ENCODE data around the gene KLC3.

Gene KLC3

DNA sequence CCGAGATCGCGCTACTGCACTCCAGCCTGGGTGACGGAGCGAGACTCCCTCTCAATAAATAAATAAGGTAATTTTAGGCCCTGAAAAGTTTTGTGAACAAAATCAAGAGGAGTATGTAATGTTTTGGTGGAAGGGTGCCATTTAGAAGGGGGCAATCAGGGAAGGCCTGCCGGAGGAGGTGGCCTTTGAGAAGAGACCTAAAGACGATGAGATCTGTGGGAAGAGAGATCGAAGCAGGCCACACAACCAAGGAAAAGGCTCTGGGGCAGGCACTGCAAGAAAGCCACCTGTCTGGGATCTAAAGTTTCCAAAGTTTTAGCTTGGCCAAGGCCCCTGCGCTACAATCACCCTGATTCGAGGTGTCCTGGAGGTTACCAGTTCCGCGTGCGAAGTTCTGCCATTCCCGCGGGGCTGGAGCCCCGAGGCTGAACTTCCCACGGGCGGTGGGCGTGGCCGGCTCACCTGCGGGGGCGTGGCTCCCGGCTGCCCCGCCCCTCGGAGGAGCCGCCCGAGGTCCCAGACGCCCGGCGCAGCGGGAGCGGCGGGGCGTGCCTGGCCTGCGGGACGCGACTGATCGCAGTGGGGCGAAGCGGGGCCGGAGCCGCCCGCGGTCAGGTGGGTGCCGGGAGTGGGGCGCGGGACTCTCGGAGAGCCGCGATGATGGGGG is at the start of gene KLC3:
Gene KLC3, plus strand, starts transcription at position 519 of the 667 bp plus-strand sequence. CDS start 4,792 bp downstream, outside the sequence.
- no peak within 1 kb of the TSS for H3K9ac ChIP-seq (ENCODE audit: low read length)
- no peak within 1 kb of the TSS for H3K4me2 ChIP-seq (ENCODE audit: low read depth, low read length, poor library complexity, severe bottlenecking)
- no peak within 1 kb of the TSS for H3K4me3 ChIP-seq (ENCODE audit: insufficient read depth, low read length, poor library complexity, severe bottlenecking)

GRCh38 chr19:45291834-45292233 is 48.7 kb upstream of the KLC3 start:
- H2AFZ ChIP-seq (ENCODE audit: low read depth, low read length, severe bottlenecking) = no peak overlapping the region
- TF ChIP-seq, protein P1, sequence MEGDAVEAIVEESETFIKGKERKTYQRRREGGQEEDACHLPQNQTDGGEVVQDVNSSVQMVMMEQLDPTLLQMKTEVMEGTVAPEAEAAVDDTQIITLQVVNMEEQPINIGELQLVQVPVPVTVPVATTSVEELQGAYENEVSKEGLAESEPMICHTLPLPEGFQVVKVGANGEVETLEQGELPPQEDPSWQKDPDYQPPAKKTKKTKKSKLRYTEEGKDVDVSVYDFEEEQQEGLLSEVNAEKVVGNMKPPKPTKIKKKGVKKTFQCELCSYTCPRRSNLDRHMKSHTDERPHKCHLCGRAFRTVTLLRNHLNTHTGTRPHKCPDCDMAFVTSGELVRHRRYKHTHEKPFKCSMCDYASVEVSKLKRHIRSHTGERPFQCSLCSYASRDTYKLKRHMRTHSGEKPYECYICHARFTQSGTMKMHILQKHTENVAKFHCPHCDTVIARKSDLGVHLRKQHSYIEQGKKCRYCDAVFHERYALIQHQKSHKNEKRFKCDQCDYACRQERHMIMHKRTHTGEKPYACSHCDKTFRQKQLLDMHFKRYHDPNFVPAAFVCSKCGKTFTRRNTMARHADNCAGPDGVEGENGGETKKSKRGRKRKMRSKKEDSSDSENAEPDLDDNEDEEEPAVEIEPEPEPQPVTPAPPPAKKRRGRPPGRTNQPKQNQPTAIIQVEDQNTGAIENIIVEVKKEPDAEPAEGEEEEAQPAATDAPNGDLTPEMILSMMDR (IDR thresholded peaks at IDR 0.05; ENCODE audit: insufficient read depth, low read length, poor library complexity, severe bottlenecking) = no peak
- no peak for TF ChIP-seq EZH2phosphoT487 (conservative IDR thresholded peaks at IDR 0.05; ENCODE audit: low read length)
- no peaks in the 10 kb centered on the region for H3K9me2 ChIP-seq (replicated peaks; ENCODE audit: insufficient read depth, low read length)
- H3K27me3 ChIP-seq (ENCODE audit: low read length) = no peaks in the 10 kb centered on the region
- H3K36me3 ChIP-seq (ENCODE audit: low read length) = no peaks in the 10 kb centered on the region
- no peaks in the 10 kb centered on the region for H3K79me2 ChIP-seq (ENCODE audit: insufficient read depth, low read length)
- H3F3A ChIP-seq (ENCODE audit: insufficient read depth) = no peaks in the 10 kb centered on the region
- H3K9ac ChIP-seq (ENCODE audit: low read length) = no peak overlapping the region
- H3K27ac ChIP-seq (ENCODE audit: low read depth, low read length) = no peak overlapping the region
- H3K9me3 ChIP-seq (ENCODE audit: insufficient read depth, low read length) = no peaks in the 10 kb centered on the region
- H3K4me2 ChIP-seq (ENCODE audit: low read depth, low read length, poor library complexity, severe bottlenecking) = no peak overlapping the region
- no peaks in the 10 kb centered on the region for H4K20me1 ChIP-seq (ENCODE audit: low read depth, low read length)
- no peak overlapping the region for H3K4me3 ChIP-seq (ENCODE audit: insufficient read depth, low read length, poor library complexity, severe bottlenecking)

More for the DNA sequence above, at the start of gene KLC3:
- H3K9me2 ChIP-seq (replicated peaks; ENCODE audit: insufficient read depth, low read length) = no peaks in the 10 kb centered on the region
- no peaks in the 10 kb centered on the region for H4K20me1 ChIP-seq (ENCODE audit: low read depth, low read length)
- H2AFZ ChIP-seq (ENCODE audit: low read depth, low read length, severe bottlenecking) = no peak within 1 kb of the TSS
- H3K27ac ChIP-seq (ENCODE audit: low read depth, low read length) = no peak within 1 kb of the TSS
- no peaks in the 10 kb centered on the region for H3K36me3 ChIP-seq (ENCODE audit: low read length)
- H3K79me2 ChIP-seq (ENCODE audit: insufficient read depth, low read length) = no peaks in the 10 kb centered on the region
- H3K27me3 ChIP-seq (ENCODE audit: low read length) = no peaks in the 10 kb centered on the region
- no peak for TF ChIP-seq EZH2phosphoT487 (conservative IDR thresholded peaks at IDR 0.05; ENCODE audit: low read length)
- TF ChIP-seq, protein P1 (IDR thresholded peaks at IDR 0.05; ENCODE audit: insufficient read depth, low read length, poor library complexity, severe bottlenecking) = no peak
- no peaks in the 10 kb centered on the region for H3K9me3 ChIP-seq (ENCODE audit: insufficient read depth, low read length)
- H3F3A ChIP-seq (ENCODE audit: insufficient read depth) = no peaks in the 10 kb centered on the region

- no peaks in the 10 kb centered on the region for H3F3A ChIP-seq (ENCODE audit: insufficient read depth)
- H3K79me2 ChIP-seq (ENCODE audit: insufficient read depth, low read length) = no peaks in the 10 kb centered on the region
- H4K20me1 ChIP-seq (ENCODE audit: low read depth, low read length) = no peaks in the 10 kb centered on the region
- no peaks in the 10 kb centered on the region for H3K9me2 ChIP-seq (replicated peaks; ENCODE audit: insufficient read depth, low read length)
- H3K9me3 ChIP-seq (ENCODE audit: insufficient read depth, low read length) = no peaks in the 10 kb centered on the region
- H3K27me3 ChIP-seq (ENCODE audit: low read length) = no peaks in the 10 kb centered on the region
- TF ChIP-seq, protein P1 (IDR thresholded peaks at IDR 0.05; ENCODE audit: insufficient read depth, low read length, poor library complexity, severe bottlenecking) = no peak
- no peak for TF ChIP-seq EZH2phosphoT487 (conservative IDR thresholded peaks at IDR 0.05; ENCODE audit: low read length)
- no peak overlapping the region for H3K9ac ChIP-seq (ENCODE audit: low read length)
- H3K27ac ChIP-seq (ENCODE audit: low read depth, low read length) = no peak overlapping the region
- no peak overlapping the region for H3K4me3 ChIP-seq (ENCODE audit: insufficient read depth, low read length, poor library complexity, severe bottlenecking)
- H2AFZ ChIP-seq (ENCODE audit: low read depth, low read length, severe bottlenecking) = no peak overlapping the region
- H3K4me2 ChIP-seq (ENCODE audit: low read depth, low read length, poor library complexity, severe bottlenecking) = no peak overlapping the region
- no peaks in the 10 kb centered on the region for H3K36me3 ChIP-seq (ENCODE audit: low read length)
Observed at GRCh38 chr19:45293682-45294081, 46.9 kb upstream of the KLC3 start.
